SK-N-MC (cell line): Measurements from ENCODE around the gene VAMP3.

Source experiments
- DNase-seq: peaks from one replicate; pipeline ENCODE4 v3.0.0-alpha.2; 2011; ENCODE audit warnings: low read depth, low spot score
- H3K27ac ChIP-seq: fragments of 200-600 bp; sonication (generic); 2 replicates; pipeline ENCODE4 v1.5.1; 2016; ENCODE audit warnings: mixed run types
- H3K36me3 ChIP-seq: fragments of 200-600 bp; sonication (generic); 2 replicates; pipeline ENCODE4 v1.6.1; 2017; ENCODE audit warnings: antibody characterized with exemption, low read length, mixed read lengths; ENCODE audit not compliant: insufficient read depth
- H3K4me3 ChIP-seq: fragments of 200-600 bp; sonication (generic); 2 replicates; pipeline ENCODE4 v1.5.1; 2016
- H3K9ac ChIP-seq: fragments of 200-600 bp; sonication (generic); 2 replicates; pipeline ENCODE4 v1.8.0; 2017; ENCODE audit warnings: mixed run types, mixed read lengths; ENCODE audit not compliant: insufficient read length
- H3K9me3 ChIP-seq: fragments of 200-600 bp; sonication (generic); 2 replicates; pipeline ENCODE4 v1.6.1; 2017; ENCODE audit warnings: low read depth, mild to moderate bottlenecking, antibody characterized with exemption, low read length, moderate library complexity, mixed read lengths
- EZH2 ChIP-seq: fragments of 200-600 bp; sonication (generic); IDR thresholded peaks from one replicate; pipeline ENCODE4 v1.6.1; 2017; ENCODE audit warnings: antibody characterized with exemption
- FOXP2 ChIP-seq: optimal IDR thresholded peaks from 2 replicates; pipeline ENCODE3; 2011; ENCODE audit warnings: mild to moderate bottlenecking, moderate library complexity; ENCODE audit not compliant: insufficient read depth; ENCODE audit errors: extremely low read length, control extremely low read depth
- POLR2AphosphoS5 ChIP-seq: IDR thresholded peaks from 2 replicates; pipeline ENCODE4 v1.6.1; 2012; ENCODE audit warnings: mild to moderate bottlenecking, low read depth, low read length, borderline replicate concordance

The VAMP3 gene

GRCh38 chr1:7811476-7811875 lies 40.4 kb downstream of the VAMP3 start:
- Histone ChIP-seq H3K9ac (no peak overlapping the region), H3K9me3 (peaks cover 6% of the 10 kb centered on the region; the same call in 1 of the 2 replicates), H3K27ac (no peak overlapping the region), H3K36me3 (no peaks in the 10 kb centered on the region; the same call in 1 of the 2 replicates), H3K4me3 (no peak overlapping the region)
- DNase-seq, result no peak
- TF ChIP-seq EZH2, result no peak

GRCh38 chr1:7813677-7814373 lies 42.7 kb downstream of the VAMP3 start:
- H3K36me3 ChIP-seq, result no peaks in the 10 kb centered on the region; the same call in 1 of the 2 replicates
- H3K27ac ChIP-seq, result no peak overlapping the region
- peaks cover 4% of the 10 kb centered on the region; the same call in 1 of the 2 replicates for H3K9me3 ChIP-seq
- TF ChIP-seq POLR2AphosphoS5 (no peak), EZH2 (no peak), FOXP2 (no peak)
- H3K9ac ChIP-seq, result no peak overlapping the region
- DNase-seq, result no peak
- no peak overlapping the region for H3K4me3 ChIP-seq

- Histone ChIP-seq H3K9ac (no peak overlapping the region), H3K36me3 (no peaks in the 10 kb centered on the region), H3K27ac (no peak overlapping the region), H3K4me3 (no peak overlapping the region), H3K9me3 (no peaks in the 10 kb centered on the region)
- TF ChIP-seq FOXP2, result no peak
- no peak for TF ChIP-seq EZH2
- TF ChIP-seq POLR2AphosphoS5, result no peak
- no peak for DNase-seq
Observed at GRCh38 chr1:7821282-7821681, 50.2 kb downstream of the VAMP3 start.

- H3K27ac ChIP-seq, result no peak overlapping the region
- no peak overlapping the region for H3K4me3 ChIP-seq
- DNase-seq, result no peak
- no peaks in the 10 kb centered on the region; the same call in 1 of the 2 replicates for H3K36me3 ChIP-seq
- no peaks in the 10 kb centered on the region for H3K9me3 ChIP-seq
- TF ChIP-seq POLR2AphosphoS5 (no peak), FOXP2 (no peak), EZH2 (no peak)
- H3K9ac ChIP-seq, result no peak overlapping the region
Observed at GRCh38 chr1:7824701-7825100, 53.6 kb downstream of the VAMP3 start.

GRCh38 chr1:7826363-7826762 lies 55.3 kb downstream of the VAMP3 start:
- DNase-seq, result no peak
- TF ChIP-seq FOXP2 (no peak), EZH2 (no peak), POLR2AphosphoS5 (no peak)
- H3K36me3 ChIP-seq, result no peaks in the 10 kb centered on the region; the same call in 1 of the 2 replicates
- no peak overlapping the region for H3K9ac ChIP-seq
- H3K9me3 ChIP-seq, result no peaks in the 10 kb centered on the region
- no peak overlapping the region for H3K27ac ChIP-seq
- no peak overlapping the region for H3K4me3 ChIP-seq

- H3K36me3 ChIP-seq, result no peaks in the 10 kb centered on the region; the same call in 1 of the 2 replicates
- H3K9me3 ChIP-seq, result no peaks in the 10 kb centered on the region
- no peak for DNase-seq
- H3K27ac ChIP-seq, result no peak overlapping the region
- TF ChIP-seq FOXP2, result no peak
- TF ChIP-seq POLR2AphosphoS5, result no peak
- no peak for TF ChIP-seq EZH2
- H3K4me3 ChIP-seq, result no peak overlapping the region
- no peak overlapping the region for H3K9ac ChIP-seq
Observed at GRCh38 chr1:7827126-7827955, 56.2 kb downstream of the VAMP3 start.
